ENCODE results near the gene ADGRD2. TPM values are rescaled to one million over a fixed set of nuclear protein-coding genes. Genes with fewer than 3 reads are reported as not detected.
A peak's percentile ranks its signal among the peaks of the same experiment; 100 is the strongest.

The ADGRD2 gene
- total and polyA plus RNA-seq, 2 of the 13 experiments (the other 11 are each of a cell fraction or from before 2014, with no cell fraction given), result not detected

GRCh38 chr9:124504530-124505005 lies 54.3 kb downstream of the ADGRD2 start:
- no peak for ATAC-seq
- Histone ChIP-seq H2AFZ (ENCODE audit: low read length) (no peak overlapping the region), H3K4me2 (ENCODE audit: low read depth, low read length) (peak overlapping the region; percentile 86), H3K27me3 (ENCODE audit: control insufficient read depth in 1 of 2, insufficient read depth in 2 of 2, low read length in 2 of 2) (no peaks in the 10 kb centered on the region), H3K27ac (ENCODE audit: extremely low read length, insufficient read depth, low read length) (no peak overlapping the region), H3K4me1 (ENCODE audit: insufficient read depth, low read length) (peaks cover 28% of the 10 kb centered on the region), H3K79me2 (ENCODE audit: insufficient read depth, low read length) (peaks cover 21% of the 10 kb centered on the region), H3K36me3 (replicated peaks in 1 of 2; ENCODE audit: control insufficient read depth in 1 of 2, insufficient read depth in 2 of 2, low read length in 2 of 2) (peaks cover 8 to 10% of the 10 kb centered on the region in 2 experiments; a peak in 2 of 5 replicates), H4K20me1 (ENCODE audit: insufficient read depth, low read length) (no peaks in the 10 kb centered on the region), H3K9me3 (ENCODE audit: low read length) (no peaks in the 10 kb centered on the region), H3K9ac (ENCODE audit: insufficient read depth, low read depth, low read length) (peak overlapping the region; percentile 58; the same call in 1 of the 2 replicates), H3K4me3 (replicated peaks in 1 of 3; ENCODE audit: insufficient read depth in 1 of 3, low read depth in 2 of 3, low read length in 3 of 3) (peak overlapping the region; percentile 42 to 80 (median 49); a peak in 4 of 6 replicates)
- WGBS (ENCODE audit: low lambda C conversion rate), result 93% methylated on average over 19 of the region's 81 CpGs
- TF ChIP-seq ZNF337 (CRISPR knock-in tag; IDR thresholded peaks at IDR 0.05; ENCODE audit: borderline replicate concordance, low read depth) (no peak), CREB3 (CRISPR knock-in tag; IDR thresholded peaks at IDR 0.05) (no peak), ZNF138 (CRISPR knock-in tag; IDR thresholded peaks at IDR 0.05; ENCODE audit: low read depth) (no peak), ASH2L (IDR thresholded peaks at IDR 0.05; ENCODE audit: insufficient read length, low read depth, low read length) (no peak), HNF1A (IDR thresholded peaks at IDR 0.05; ENCODE audit: low read depth) (no peak), HNF1A (CRISPR knock-in tag; IDR thresholded peaks at IDR 0.05; ENCODE audit: borderline replicate concordance) (no peak), ZNF263 (CRISPR knock-in tag; IDR thresholded peaks at IDR 0.05) (no peak), MAFK (conservative IDR thresholded peaks at IDR 0.05 in 1 of 2, IDR thresholded peaks at IDR 0.05 in 1 of 2; ENCODE audit: low read length in 2 of 2) (no peak), HOXD1 (CRISPR knock-in tag; IDR thresholded peaks at IDR 0.05) (no peak), ZNF782 (CRISPR knock-in tag; IDR thresholded peaks at IDR 0.05; ENCODE audit: borderline replicate concordance) (no peak)
- TF ChIP-seq, protein P1, sequence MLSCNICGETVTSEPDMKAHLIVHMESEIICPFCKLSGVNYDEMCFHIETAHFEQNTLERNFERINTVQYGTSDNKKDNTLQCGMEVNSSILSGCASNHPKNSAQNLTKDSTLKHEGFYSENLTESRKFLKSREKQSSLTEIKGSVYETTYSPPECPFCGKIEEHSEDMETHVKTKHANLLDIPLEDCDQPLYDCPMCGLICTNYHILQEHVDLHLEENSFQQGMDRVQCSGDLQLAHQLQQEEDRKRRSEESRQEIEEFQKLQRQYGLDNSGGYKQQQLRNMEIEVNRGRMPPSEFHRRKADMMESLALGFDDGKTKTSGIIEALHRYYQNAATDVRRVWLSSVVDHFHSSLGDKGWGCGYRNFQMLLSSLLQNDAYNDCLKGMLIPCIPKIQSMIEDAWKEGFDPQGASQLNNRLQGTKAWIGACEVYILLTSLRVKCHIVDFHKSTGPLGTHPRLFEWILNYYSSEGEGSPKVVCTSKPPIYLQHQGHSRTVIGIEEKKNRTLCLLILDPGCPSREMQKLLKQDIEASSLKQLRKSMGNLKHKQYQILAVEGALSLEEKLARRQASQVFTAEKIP (CRISPR knock-in tag; IDR thresholded peaks at IDR 0.05; ENCODE audit: borderline replicate concordance), result no peak
- TF ChIP-seq, protein P2, sequence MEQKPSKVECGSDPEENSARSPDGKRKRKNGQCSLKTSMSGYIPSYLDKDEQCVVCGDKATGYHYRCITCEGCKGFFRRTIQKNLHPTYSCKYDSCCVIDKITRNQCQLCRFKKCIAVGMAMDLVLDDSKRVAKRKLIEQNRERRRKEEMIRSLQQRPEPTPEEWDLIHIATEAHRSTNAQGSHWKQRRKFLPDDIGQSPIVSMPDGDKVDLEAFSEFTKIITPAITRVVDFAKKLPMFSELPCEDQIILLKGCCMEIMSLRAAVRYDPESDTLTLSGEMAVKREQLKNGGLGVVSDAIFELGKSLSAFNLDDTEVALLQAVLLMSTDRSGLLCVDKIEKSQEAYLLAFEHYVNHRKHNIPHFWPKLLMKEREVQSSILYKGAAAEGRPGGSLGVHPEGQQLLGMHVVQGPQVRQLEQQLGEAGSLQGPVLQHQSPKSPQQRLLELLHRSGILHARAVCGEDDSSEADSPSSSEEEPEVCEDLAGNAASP (CRISPR knock-in tag; IDR thresholded peaks at IDR 0.05; ENCODE audit: borderline replicate concordance), result no peak
- DNase-seq (ENCODE audit: low spot score), result no peak
- no TSS peak for BruUV-seq (replicated peaks)
- in situ Hi-C loops (cut with HindIII; ENCODE audit: extremely low pct_ligation_motif_present, low pct_unique_long_range_greater_than_20kb), result no loop called here
- ChIA-PET CTCF (ENCODE audit: low intra/inter-chr PET ratio, low total read pairs) (no interaction called here), POLR2A (interaction anchor here (2.1 kb wide), 1 partner anchor 28 kb away, joined by 6 read pairs; no protein-coding TSS in a partner anchor)
- intact Hi-C loops (cut with micrococcal nuclease; ENCODE audit: unreplicated experiment), result no loop called here
- FAIRE-seq, result no peak

Data from HepG2 (cell line).